Esophagus muscularis mucosa (tissue), 4 donors: ENCODE data around the gene IGF2. TPM values are rescaled to one million over a fixed set of nuclear protein-coding genes. Genes with fewer than 3 reads are reported as not detected.

Source experiments
- DNase-seq: peaks from one replicate; pipeline ENCODE4 v3.0.0-alpha.2; 2017; ENCODE audit errors: extremely low spot score
- H3K27ac ChIP-seq, 4 donors: fragments of 200-600 bp; sonication (generic); replicated peaks in 1 of 4; 1 replicate in 3 of 4; 2 replicates in 1 of 4; pipeline ENCODE4 v1.5.1; 2016 to 2019; ENCODE audit warnings: mild to moderate bottlenecking in 1 of 4
- H3K27me3 ChIP-seq, 4 donors: fragments of 200-600 bp; sonication (generic); one replicate each; pipeline versions ENCODE4 v1.5.1 to v1.6.0; 2016 to 2019
- H3K36me3 ChIP-seq, 4 donors: fragments of 200-600 bp; sonication (generic); one replicate each; pipeline ENCODE4 v1.5.1; 2016 to 2019
- H3K4me1 ChIP-seq, 4 donors: fragments of 200-600 bp; sonication (generic); one replicate each; pipeline ENCODE4 v1.5.1; 2016 to 2019
- H3K4me3 ChIP-seq, 4 donors: fragments of 200-600 bp; sonication (generic); 1 replicate in 2 of 4; 2 replicates in 2 of 4; pipeline ENCODE4 v1.5.1; 2016 to 2019; ENCODE audit warnings: mild to moderate bottlenecking in 4 of 4, moderate library complexity in 1 of 4
- H3K9me3 ChIP-seq, 4 donors: fragments of 200-600 bp; sonication (generic); 1 replicate in 3 of 4; 2 replicates in 1 of 4; pipeline ENCODE4 v1.5.1; 2016 to 2019
- EP300 ChIP-seq: sonication (generic); formaldehyde crosslinking; IDR thresholded peaks from one replicate; pipeline ENCODE4 v1.6.1; 2017; ENCODE audit warnings: antibody characterized with exemption
- POLR2A ChIP-seq: fragments of 450-650 bp; IDR thresholded peaks from one replicate; pipeline ENCODE4 v1.6.1; 2017; ENCODE audit warnings: antibody characterized with exemption, moderate library complexity, mild to moderate bottlenecking, low read depth
- POLR2AphosphoS5 ChIP-seq, 2 donors: sonication (generic); formaldehyde crosslinking; IDR thresholded peaks; one replicate each; pipeline ENCODE4 v1.6.1; 2017; ENCODE audit warnings: antibody characterized with exemption in 2 of 2
- WGBS: methylation state at CpG from one replicate; pipeline ENCODE4 v1.1.5; 2018; 5-methylcytosine and 5-hydroxymethylcytosine counted together
- intact Hi-C: fragments of 100-400 bp; cut with DNase I; formaldehyde crosslinking; loops from one replicate; pipeline ENCODE4 v1.15.1; 2023
- total RNA-seq, 4 donors: library from RNA; depleted of rRNA; stranded (reverse); fragments of >200 nt; gene quantifications; one replicate each; pipeline versions ENCODE4 v1.1.0 to v1.2.1, GENCODE V29; 2016
- TF ChIP-seq, protein P1 (sequence below), 3 experiments: fragments of 200-600 bp in 2 of 3; fragments of 450-650 bp in 1 of 3; sonication (generic) in 2 of 3; IDR thresholded peaks; one replicate each; pipeline ENCODE4 v1.5.1; 2017 to 2019; ENCODE audit warnings: antibody characterized with exemption in 3 of 3, mild to moderate bottlenecking in 2 of 3, moderate library complexity in 1 of 3

The IGF2 gene
- total RNA-seq, 4 donors from 2014 or later, result 25.5 to 59.6 (median 33.0) TPM

DNA sequence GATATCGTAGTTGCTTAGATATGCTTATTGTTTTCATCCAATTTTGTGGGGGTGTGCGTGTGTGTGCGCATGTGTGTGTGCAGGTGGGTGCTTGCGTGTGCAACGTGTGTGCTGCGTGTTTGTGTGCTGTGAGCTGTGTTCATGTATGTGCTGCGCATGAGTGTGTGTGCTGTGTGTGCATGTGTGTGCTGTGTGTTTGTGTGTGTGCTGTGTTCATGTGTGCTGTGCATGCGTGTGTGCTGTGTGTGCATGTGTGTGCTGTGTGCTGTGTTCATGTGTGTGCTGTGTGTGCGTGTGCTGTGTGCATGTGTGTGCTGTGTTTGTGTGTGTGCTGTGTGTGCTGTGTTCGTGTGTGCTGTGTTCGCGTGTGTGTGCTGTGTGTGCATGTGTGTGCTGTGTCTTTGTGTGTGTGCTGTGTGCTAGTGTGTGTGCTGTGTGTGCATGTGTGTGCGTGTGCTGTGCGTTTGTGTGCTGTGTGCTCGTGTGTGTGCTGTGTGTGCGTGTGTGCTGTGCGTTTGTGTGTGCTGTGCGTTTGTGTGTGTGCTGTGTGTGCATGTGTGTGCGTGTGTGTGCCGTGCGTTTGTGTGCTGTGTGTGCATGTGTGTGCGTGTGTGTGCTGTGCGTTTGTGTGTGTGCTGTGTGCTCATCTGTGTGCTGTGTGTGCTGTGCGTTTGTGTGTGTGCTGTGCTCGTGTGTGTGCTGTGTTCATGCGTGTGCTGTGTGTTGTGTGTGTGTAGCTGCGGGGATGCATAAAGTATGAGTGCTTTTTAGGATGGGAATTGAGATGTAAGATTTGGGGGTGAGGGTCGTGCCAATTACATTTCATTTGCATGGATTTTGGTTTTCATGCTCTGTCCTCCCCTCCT, 7.6 kb downstream of the IGF2 start:
- no peak overlapping the region for H3K4me3 ChIP-seq
- peaks cover 0 to 92% (median 4%) of the 10 kb centered on the region in 4 donors for H3K27me3 ChIP-seq
- H3K4me1 ChIP-seq, result peaks cover 0 to 4% (median 1%) of the 10 kb centered on the region in 4 donors
- intact Hi-C loops, result no loop called here
- H3K27ac ChIP-seq, result no peak overlapping the region
- TF ChIP-seq POLR2AphosphoS5 (IDR thresholded peaks at IDR 0.05) (no peak), EP300 (no peak), POLR2A (no peak)
- TF ChIP-seq, protein P1, sequence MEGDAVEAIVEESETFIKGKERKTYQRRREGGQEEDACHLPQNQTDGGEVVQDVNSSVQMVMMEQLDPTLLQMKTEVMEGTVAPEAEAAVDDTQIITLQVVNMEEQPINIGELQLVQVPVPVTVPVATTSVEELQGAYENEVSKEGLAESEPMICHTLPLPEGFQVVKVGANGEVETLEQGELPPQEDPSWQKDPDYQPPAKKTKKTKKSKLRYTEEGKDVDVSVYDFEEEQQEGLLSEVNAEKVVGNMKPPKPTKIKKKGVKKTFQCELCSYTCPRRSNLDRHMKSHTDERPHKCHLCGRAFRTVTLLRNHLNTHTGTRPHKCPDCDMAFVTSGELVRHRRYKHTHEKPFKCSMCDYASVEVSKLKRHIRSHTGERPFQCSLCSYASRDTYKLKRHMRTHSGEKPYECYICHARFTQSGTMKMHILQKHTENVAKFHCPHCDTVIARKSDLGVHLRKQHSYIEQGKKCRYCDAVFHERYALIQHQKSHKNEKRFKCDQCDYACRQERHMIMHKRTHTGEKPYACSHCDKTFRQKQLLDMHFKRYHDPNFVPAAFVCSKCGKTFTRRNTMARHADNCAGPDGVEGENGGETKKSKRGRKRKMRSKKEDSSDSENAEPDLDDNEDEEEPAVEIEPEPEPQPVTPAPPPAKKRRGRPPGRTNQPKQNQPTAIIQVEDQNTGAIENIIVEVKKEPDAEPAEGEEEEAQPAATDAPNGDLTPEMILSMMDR (IDR thresholded peaks at IDR 0.05), result no peak
- H3K9me3 ChIP-seq, result no peaks in the 10 kb centered on the region
- no peak for DNase-seq
- WGBS, result 78% methylated on average over 28 of the region's 28 CpGs
- peaks cover 0 to 25% (median 0%) of the 10 kb centered on the region in 4 donors for H3K36me3 ChIP-seq

- H3K4me3 ChIP-seq, result no peak overlapping the region
- H3K27me3 ChIP-seq, result peaks cover 0 to 85% (median 3%) of the 10 kb centered on the region in 4 donors
- no peak for DNase-seq
- 86% methylated on average over 15 of the region's 18 CpGs for WGBS
- H3K4me1 ChIP-seq, result peaks cover 0 to 3% (median 0%) of the 10 kb centered on the region in 4 donors
- intact Hi-C loops, result no loop called here
- H3K27ac ChIP-seq, result no peak overlapping the region
- TF ChIP-seq EP300, result no peak
- no peak for TF ChIP-seq POLR2AphosphoS5 (IDR thresholded peaks at IDR 0.05)
- TF ChIP-seq, protein P1 (IDR thresholded peaks at IDR 0.05), result no peak
- TF ChIP-seq POLR2A, result no peak
- no peaks in the 10 kb centered on the region for H3K9me3 ChIP-seq
- H3K36me3 ChIP-seq, result peaks cover 0 to 25% (median 0%) of the 10 kb centered on the region in 4 donors
These were observed 8.3 kb downstream of the IGF2 start for GRCh38 chr11:2130881-2131352.

- Histone ChIP-seq H3K4me1 (peaks cover 0 to 3% (median 0%) of the 10 kb centered on the region in 4 donors), H3K27me3 (peaks cover 0 to 74% (median 3%) of the 10 kb centered on the region in 4 donors), H3K27ac (no peak overlapping the region), H3K36me3 (peaks cover 0 to 25% (median 0%) of the 10 kb centered on the region in 4 donors), H3K4me3 (no peak overlapping the region), H3K9me3 (no peaks in the 10 kb centered on the region)
- intact Hi-C loops, result no loop called here
- no peak for DNase-seq
- WGBS, result 89% methylated on average over 17 of the region's 25 CpGs
- no peak for TF ChIP-seq EP300
- TF ChIP-seq POLR2AphosphoS5 (IDR thresholded peaks at IDR 0.05), result no peak
- TF ChIP-seq POLR2A, result no peak
- TF ChIP-seq, protein P1 (IDR thresholded peaks at IDR 0.05), result no peak
These were observed 9.4 kb downstream of the IGF2 start for GRCh38 chr11:2129699-2130366.

DNA sequence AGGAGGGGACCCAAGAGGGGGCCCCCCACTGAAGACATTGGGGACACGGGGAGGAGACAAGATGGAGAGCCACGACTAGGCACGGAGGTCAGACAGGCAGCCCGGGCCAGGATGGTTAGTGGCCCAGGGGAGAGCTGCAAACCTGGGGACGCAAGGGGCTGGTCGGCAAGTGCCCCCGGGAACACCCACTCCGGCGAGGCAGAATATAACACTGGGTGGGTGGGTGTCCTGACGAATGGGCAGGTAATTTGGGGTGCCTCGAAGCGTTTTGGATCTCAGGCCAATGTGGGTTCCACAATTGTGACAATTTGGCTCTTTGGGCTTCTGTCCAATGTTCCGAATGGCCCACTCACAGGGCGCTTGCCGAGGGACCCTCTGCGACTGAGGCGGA, 9.9 kb downstream of the IGF2 start:
- peaks cover 0 to 73% (median 3%) of the 10 kb centered on the region in 4 donors for H3K27me3 ChIP-seq
- no peak overlapping the region for H3K27ac ChIP-seq
- H3K36me3 ChIP-seq, result peaks cover 0 to 25% (median 0%) of the 10 kb centered on the region in 4 donors
- H3K9me3 ChIP-seq, result no peaks in the 10 kb centered on the region
- 79% methylated on average over 10 of the region's 17 CpGs for WGBS
- intact Hi-C loops, result no loop called here
- H3K4me3 ChIP-seq, result no peak overlapping the region
- DNase-seq, result no peak
- peaks cover 0 to 3% (median 0%) of the 10 kb centered on the region in 4 donors for H3K4me1 ChIP-seq
- TF ChIP-seq EP300 (no peak), POLR2AphosphoS5 (IDR thresholded peaks at IDR 0.05) (no peak), POLR2A (no peak)
- TF ChIP-seq, protein P1 (IDR thresholded peaks at IDR 0.05), result no peak
